ENCODE measurements around the gene SPTSSA. TPM values are rescaled to one million over a fixed set of nuclear protein-coding genes. Genes with fewer than 3 reads are reported as not detected.

SPTSSA gene
- polyA plus RNA-seq, 1 of the 3 experiments (the other 2 are of a cell fraction), result 39.5 TPM

DNA sequence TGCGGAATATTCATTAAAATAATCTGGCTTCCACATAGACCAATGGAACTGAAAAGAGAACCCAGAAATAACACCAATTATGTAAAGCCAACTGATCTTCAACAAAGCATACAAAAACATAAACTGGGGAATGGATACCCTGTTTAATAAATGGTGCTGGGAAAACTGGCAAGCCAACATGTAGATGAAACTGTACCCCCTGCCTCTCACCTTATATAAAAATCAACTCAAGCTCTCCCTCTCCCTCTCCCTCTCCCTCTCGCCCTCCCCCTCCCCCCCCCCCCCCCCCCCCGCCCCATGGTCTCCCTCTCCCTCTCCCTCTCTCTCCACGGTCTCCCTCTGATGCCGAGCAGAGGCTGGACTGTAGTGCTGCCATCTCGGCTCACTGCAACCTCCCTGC, 13.1 kb upstream of the SPTSSA start (continued):
- TF ChIP-seq REST (IDR thresholded peaks at IDR 0.05; ENCODE audit: low read depth, low read length), result no peak
- TF ChIP-seq, protein P1, sequence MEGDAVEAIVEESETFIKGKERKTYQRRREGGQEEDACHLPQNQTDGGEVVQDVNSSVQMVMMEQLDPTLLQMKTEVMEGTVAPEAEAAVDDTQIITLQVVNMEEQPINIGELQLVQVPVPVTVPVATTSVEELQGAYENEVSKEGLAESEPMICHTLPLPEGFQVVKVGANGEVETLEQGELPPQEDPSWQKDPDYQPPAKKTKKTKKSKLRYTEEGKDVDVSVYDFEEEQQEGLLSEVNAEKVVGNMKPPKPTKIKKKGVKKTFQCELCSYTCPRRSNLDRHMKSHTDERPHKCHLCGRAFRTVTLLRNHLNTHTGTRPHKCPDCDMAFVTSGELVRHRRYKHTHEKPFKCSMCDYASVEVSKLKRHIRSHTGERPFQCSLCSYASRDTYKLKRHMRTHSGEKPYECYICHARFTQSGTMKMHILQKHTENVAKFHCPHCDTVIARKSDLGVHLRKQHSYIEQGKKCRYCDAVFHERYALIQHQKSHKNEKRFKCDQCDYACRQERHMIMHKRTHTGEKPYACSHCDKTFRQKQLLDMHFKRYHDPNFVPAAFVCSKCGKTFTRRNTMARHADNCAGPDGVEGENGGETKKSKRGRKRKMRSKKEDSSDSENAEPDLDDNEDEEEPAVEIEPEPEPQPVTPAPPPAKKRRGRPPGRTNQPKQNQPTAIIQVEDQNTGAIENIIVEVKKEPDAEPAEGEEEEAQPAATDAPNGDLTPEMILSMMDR (IDR thresholded peaks at IDR 0.05), result no peak

- Histone ChIP-seq H2AFZ (ENCODE audit: low read depth) (no peak overlapping the region), H3K27me3 (ENCODE audit: insufficient read depth) (no peaks in the 10 kb centered on the region), H3K4me2 (no peak overlapping the region), H3K9me2 (no peaks in the 10 kb centered on the region), H3K9me3 (no peaks in the 10 kb centered on the region), H3K79me2 (ENCODE audit: insufficient read depth) (no peaks in the 10 kb centered on the region), H3K4me1 (ENCODE audit: control insufficient read depth in 1 of 2, insufficient read depth in 2 of 2, low read depth in 1 of 2, low read length in 1 of 2) (peaks cover 0 to under 1% of the 10 kb centered on the region in 2 experiments; a peak in 1 of 4 replicates), H4K20me1 (ENCODE audit: insufficient read depth) (no peaks in the 10 kb centered on the region), H3K27ac (ENCODE audit: low read depth in 2 of 2, low read length in 1 of 2) (no peak overlapping the region), H3K4me3 (ENCODE audit: low read depth in 2 of 2, low read length in 1 of 2) (no peak overlapping the region), H3K9ac (no peak overlapping the region), H3F3A (replicated peaks; ENCODE audit: insufficient read depth) (peaks cover 4% of the 10 kb centered on the region), H3K36me3 (replicated peaks in 1 of 2; ENCODE audit: control insufficient read depth in 1 of 2, insufficient read depth in 2 of 2, low read length in 1 of 2) (no peaks in the 10 kb centered on the region)
- no peak for DNase-seq
- WGBS (ENCODE audit: low lambda C conversion rate), result 80% methylated on average over 2 of the region's 2 CpGs
- TF ChIP-seq EZH2phosphoT487 (IDR thresholded peaks at IDR 0.05; ENCODE audit: borderline replicate concordance, low read depth), result no peak
- TF ChIP-seq RFX5 (IDR thresholded peaks at IDR 0.05; ENCODE audit: low read length), result no peak
- no peak for TF ChIP-seq ZBTB33 (IDR thresholded peaks at IDR 0.05; ENCODE audit: borderline replicate concordance, low read depth)
- no peak for TF ChIP-seq TCF12 (IDR thresholded peaks at IDR 0.05)
- TF ChIP-seq, protein P2, sequence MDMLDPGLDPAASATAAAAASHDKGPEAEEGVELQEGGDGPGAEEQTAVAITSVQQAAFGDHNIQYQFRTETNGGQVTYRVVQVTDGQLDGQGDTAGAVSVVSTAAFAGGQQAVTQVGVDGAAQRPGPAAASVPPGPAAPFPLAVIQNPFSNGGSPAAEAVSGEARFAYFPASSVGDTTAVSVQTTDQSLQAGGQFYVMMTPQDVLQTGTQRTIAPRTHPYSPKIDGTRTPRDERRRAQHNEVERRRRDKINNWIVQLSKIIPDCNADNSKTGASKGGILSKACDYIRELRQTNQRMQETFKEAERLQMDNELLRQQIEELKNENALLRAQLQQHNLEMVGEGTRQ (IDR thresholded peaks at IDR 0.05; ENCODE audit: borderline replicate concordance, low read depth, low read length), result no peak
- TF ChIP-seq MXI1 (IDR thresholded peaks at IDR 0.05; ENCODE audit: low read depth, low read length), result no peak
- TF ChIP-seq FOXM1 (IDR thresholded peaks at IDR 0.05; ENCODE audit: low read depth), result no peak
- TF ChIP-seq YY1 (IDR thresholded peaks at IDR 0.05; ENCODE audit: low read depth), result no peak
- TF ChIP-seq GABPA (IDR thresholded peaks at IDR 0.05; ENCODE audit: low read depth), result no peak
- no peak for TF ChIP-seq POLR2AphosphoS5 (IDR thresholded peaks at IDR 0.05; ENCODE audit: low read depth, low read length)
- TF ChIP-seq, protein P1 (IDR thresholded peaks at IDR 0.05), result no peak
- no peak for TF ChIP-seq ELF1 (IDR thresholded peaks at IDR 0.05)
- ChIA-PET POLR2A (no interaction called here), CTCF (no interaction called here)
Measured at GRCh38 chr14:34474187-34474679, 12.2 kb upstream of the SPTSSA start.

Measured in SK-N-SH (cell line).